Heart left ventricle (tissue), 13 donors: Measurements from ENCODE around the gene HDGFL3.

Source experiments
- CTCF ChIP-seq, 12 donors: fragments of 200-600 bp; sonication (generic) in 4 of 12; IDR thresholded peaks; one replicate each; pipeline versions ENCODE4 v1.5.0 to v1.8.0; 2018 to 2022; ENCODE audit warnings: antibody characterized with exemption in 12 of 12, mild to moderate bottlenecking in 5 of 12
- POLR2A ChIP-seq, 2 donors: fragments of 450-650 bp; IDR thresholded peaks; one replicate each; pipeline ENCODE4 v1.6.1; 2017; ENCODE audit warnings: antibody characterized with exemption in 2 of 2, mild to moderate bottlenecking in 2 of 2, moderate library complexity in 2 of 2
- donor health status: ischemic (EF 13 %, LVEDD 7.1; RV severe dilation, severe dysfunction).
- donor health status: DM: no; HTN: yes; CAD: no.
- donor health status: DM: no; HTN: no; CAD: no.
- donor health status: ischemic (EF 25% LVEDD 6.9; RV normal size, moderate dysfunction).
- donor health status: ischemic (EF 25% LVEDD 5.7; RV mildly dilated, moderate dysfunction).
- donor health status: ischemic (EF 35%, LVEDD 5.7; RV mildly dilated, moderate dysfunction).
- donor health status: nonischemic (EF 11% LVEDD 7.7; RV severe dilation, severe dysfunction).
- donor health status: DM: yes; HTN: yes; CAD: no.
- donor health status: PGD.
- donor health status: ischemic (EF 29% LVEDD 5.4; RV normal size, mild dysfunction).
- donor health status: nonischemic (EF 23%, LVEDD 6.1; RV moderate dilation, normal function).

GRCh38 chr15:83082730-83083386 is 124.8 kb downstream of the HDGFL3 start:
- TF ChIP-seq CTCF (IDR thresholded peaks at IDR 0.05) (no peak), POLR2A (IDR thresholded peaks at IDR 0.05) (no peak)
